EL (cell line): ENCODE data around the gene CCNL1.
A peak's percentile ranks its signal among the peaks of the same experiment; 100 is the strongest.
"Not testable (repeated sequence)": the region's sequence is repeated elsewhere in the genome, so short reads cannot be mapped to it uniquely, and the experiment has no call there.

ENCODE experiments used
- DNase-seq: peaks from one replicate; pipeline ENCODE4 v3.0.0-alpha.2; 2016

The CCNL1 gene

DNA sequence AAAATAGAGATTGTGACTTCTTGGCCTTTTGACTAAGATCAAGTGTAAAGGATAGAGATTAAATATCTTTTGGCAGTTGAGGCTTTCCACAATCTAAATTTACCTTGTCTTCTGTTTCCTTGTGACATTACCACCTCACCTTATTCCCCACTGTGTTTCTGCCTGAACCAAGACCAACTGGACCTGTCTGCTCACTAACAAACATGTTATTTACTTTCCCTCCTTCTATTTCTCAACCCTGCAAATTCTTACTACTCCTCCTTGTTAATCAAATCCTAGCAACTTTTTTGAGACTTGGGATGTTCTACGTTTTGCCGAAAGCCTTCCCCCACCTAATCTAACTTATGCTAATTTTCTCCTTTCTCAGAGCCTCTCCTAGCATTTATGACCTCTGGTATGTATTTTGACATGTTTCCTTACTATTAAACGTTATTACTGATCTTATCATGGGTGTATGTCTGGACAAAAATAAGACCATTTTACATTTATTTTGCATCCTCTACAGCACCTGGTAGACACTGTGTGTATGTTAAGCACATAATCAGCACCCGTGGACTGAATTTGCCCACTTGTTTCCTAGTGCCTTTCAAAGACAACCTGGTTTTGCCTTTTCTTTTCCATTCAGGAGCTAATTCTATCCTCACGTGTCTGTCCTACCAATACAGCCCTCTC, 7.6 kb upstream of the CCNL1 start:
- no peak for DNase-seq

DNA sequence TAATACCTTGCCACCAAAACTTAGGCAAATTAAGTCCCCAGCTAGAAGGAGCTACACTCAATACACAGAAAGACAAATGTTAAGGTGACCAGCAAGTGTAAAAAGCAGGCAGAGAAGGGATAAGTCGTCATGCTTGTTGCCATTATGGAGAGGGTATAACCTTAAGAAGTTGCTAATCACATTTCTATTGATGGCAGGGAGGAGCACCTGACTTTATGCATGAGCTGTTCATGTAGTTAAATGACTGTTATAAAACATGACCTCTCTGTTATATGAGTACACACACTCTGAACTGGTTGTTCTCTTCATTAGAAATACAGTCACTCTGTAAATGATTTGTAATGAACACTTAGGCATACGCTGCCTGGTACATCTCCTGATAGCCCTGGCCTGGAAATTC, 6.6 kb upstream of the CCNL1 start:
- no peak for DNase-seq

DNA sequence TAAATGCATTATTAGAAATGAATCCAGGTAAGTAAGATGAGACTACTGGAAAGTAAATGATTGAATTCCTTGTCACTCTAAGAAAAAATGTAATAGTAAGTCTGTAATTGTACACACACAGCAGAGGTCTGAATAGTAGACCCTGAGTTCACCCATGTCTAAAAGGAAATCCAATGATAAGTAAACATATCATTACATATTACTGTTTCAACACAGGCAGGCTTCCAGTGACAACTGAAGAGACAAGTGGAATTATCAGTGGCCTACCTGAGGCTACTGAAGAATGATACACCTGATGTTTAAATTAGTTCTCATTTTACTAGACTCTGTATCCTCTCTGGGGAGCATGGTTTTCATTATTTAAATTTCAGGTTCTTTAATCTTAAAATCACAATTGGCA, 6.2 kb upstream of the CCNL1 start:
- DNase-seq, result no peak

DNA sequence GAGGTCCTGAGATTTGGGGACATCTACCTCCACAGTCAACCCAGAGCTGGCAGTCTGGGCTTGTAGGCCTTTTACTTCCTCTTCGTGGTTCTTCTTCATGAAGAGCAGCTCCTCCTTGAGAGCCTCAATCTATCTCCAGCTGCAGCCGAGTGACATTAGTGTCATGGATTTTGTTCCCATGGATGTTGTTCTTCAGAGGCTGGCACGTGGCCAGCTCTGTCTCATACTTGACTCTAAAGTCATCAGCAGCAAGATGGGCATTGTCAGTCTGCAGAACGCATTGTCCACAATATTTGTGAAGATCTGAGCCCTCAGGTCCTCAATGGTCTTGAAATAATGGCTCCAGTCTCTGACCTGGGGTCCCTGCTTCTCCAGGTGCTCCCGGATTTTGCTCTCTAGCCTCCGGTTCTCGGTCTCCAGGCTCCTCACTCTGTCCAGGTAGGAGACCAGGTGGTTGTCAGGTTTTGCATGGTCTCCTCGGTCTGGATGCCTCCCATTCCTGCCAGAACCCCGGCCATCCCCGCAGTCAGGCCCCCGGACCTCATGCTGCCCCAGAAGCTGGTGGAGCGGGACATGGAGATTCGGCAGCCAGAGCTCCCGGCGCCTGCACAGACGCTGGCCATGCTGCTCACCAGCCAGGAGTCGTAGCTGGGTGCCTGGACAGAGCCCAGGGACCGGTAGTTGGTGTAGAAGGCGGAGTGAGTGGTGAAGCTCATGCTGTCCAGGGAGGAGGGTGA, 3.4 kb upstream of the CCNL1 start:
- DNase-seq, result no peak

DNA sequence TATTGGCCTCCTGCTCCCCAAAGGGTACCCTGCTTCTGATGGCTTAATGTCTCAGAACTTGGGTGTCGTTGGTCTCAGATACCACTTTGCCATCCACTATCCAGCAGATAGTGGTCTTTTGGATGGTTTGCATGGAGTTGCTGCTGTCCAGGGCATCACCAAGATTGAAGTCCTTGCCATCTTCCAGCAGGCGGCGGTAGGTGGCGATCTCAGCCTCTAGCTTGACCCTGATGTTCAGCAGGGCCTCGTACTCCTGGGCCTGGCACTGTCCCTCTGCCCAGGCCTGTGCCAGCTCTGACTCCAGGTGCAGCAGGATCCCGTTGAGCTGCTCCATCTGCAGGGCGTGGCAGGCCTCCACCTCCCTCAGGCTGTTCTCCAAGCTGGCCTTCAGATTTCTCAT, 2.7 kb upstream of the CCNL1 start:
- DNase-seq, result not testable (repeated sequence)

DNA sequence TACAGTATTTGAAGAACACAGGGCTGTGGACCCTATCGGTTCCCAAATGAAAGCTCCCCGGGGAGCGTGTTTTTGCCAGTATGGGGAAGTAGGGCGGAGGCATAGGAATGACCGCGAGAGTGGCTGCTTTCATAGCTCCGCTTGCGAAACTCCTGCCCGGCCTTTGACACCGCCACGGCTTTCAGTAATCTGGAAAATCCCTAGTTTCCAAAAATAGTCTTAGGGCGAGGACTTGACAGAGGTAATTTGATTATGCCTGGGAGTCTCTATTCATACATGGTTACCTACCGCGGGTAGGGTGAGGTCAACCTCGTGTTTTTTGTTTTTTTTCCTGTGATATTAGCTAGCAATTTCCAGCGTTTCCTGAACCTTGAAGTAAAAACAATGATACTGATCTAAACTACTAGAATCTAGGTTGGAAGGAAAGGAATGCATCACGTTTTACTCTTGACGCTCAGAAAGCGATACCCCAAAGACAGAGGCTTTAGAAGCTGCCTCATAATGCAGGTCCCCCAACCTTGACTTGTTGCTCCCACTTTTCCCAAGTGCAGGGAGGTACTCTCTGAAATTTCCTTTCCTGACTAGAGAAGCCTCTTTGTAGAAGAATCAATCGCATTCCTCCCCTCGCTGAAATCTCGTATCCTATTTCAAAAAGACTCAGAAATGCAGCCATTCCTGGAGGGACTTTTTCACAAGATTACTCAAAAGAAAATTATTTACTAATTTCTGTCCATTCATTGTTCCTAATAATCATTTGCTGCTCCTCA, 894 bp upstream of the CCNL1 start:
- peak; percentile 91 for DNase-seq

DNA sequence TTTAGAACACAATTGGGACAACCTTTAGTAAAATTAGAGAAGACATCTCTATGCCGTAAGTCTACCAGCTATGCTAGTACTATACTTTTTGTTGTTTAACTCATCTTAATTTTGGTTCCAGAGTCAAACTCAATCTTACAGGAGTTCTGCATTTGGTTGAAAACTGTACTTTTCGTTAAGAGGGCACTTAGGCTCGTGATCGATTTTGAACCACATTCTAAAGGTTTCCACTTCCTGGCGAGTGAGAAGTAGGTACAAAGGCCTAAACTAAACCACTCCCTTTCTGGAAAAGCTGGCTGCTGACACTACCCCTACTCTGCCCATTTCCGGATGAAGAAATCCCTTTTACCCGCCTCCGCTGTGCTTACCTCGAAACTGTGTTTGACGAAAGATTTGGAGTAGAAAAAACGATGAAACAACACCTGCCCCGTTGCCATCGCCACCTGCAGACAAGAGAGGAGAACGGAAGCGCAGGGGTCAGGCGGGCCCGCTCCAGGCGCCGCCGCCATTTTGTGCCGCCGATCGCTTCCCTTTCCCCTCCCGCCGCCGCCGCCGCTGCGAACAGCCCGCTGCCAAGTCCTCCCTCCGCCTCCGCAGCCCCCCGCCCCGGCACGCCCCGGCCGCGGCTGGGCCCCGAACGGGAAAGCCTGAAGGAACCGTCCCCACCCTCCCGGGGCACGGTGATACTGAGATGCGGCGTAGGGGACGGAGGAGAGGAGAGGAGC, 748 bp downstream of the CCNL1 start:
- peak; percentile 52 for DNase-seq

DNA sequence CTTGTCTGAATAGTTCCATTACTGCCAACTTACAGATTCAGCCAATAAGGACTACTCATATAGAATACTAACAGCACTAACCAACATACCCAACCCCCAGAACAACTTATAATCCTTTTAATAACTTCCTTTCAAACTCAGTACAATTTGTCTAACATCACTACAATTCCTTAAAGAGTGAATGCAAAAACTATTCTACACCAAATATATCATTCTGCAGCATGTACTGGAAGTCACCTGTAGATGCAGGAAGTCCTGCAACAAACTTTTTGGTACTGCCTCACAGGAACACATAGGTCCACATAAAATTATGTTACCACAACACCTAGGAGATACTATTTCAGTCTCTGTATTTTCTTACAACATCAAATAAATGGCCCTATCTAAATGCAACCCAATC, 2.1 kb downstream of the CCNL1 start:
- DNase-seq, result no peak

DNA sequence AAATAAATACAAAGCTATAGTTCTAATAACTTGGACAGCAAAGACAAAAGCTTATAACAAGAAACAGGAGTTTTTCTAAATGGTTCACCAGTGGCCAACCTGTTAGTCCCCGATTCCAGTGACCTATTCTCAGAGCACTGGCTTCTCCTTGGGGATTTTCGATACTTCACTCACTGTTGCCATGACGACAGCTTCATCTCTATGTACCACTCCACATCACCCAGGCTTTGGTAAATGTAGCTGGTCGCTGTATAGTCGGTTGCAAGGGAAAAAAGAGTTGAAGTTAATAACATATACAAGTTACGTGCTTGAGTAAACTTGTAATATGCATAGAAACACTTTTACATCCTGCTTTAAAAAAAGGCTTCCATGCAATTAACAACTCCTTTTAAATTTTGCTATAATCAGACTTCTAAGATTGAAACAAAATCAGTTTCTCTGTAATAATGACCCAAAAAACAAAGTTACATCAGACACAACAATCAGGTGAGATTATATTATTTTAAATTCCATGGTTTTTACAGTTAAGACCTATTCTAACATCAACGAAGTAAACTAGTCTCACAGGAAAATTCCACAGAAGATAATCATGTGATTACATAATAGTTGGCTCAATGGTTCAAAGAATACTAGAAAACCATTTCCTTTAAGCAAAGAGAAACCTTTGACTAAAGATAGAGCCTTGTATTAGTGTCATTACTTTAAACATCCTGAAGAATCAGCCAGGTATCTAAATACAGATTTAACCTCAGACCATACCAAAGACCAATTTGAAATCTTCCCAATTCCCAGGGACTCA, 2.9 kb downstream of the CCNL1 start:
- DNase-seq, result no peak

DNA sequence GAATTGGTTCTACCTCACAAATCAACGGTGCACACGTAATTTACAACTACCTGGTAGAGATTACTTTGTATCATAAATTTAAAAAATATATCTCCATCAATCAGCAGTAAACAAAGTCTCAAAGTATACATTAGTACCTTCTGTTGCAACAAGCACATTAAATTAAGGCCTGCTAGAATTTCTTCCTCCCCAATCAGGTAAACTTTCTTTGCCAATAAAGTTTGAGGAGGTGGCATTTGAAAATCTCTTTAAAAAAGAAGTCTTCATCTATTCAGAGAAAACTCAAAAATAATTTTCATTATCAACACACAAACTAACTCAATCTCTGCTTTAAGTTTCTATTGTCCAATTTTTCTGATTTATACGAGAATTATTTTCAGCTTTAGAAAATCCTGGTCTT, 4.4 kb downstream of the CCNL1 start:
- no peak for DNase-seq

DNA sequence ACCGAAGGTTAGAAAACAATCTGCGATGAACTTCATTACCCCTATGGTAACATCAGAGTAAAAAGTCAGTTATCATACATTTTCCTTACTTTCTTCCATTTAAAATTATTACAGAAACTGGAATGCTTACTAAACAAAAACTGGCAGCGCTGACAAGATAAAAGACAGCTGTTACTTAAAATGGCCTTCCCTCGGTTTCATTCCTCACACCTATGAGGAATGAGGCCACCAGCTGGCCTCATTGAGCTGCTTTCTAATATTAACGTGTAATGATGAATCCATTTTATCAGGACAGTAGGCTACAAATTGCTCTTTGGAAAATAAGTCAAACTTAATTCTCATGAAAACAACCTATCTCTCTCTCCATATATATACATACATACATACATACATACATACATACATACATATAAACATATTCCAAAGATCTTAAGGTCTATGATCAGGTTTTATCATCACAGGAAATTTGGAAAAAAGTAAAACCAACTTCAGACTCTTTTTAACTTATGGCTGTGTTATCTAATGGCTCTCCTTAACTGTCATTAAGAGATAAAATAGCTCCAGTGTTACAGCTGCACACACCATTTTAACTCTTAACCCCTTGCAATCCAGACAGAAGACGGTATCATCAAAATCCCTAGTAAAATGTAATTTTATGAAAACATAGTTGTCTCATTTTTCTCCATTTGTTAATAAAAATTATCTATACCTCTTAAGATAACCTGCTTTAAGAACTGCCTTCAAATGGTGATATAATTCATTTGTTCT, 5.2 kb downstream of the CCNL1 start:
- DNase-seq, result no peak

DNA sequence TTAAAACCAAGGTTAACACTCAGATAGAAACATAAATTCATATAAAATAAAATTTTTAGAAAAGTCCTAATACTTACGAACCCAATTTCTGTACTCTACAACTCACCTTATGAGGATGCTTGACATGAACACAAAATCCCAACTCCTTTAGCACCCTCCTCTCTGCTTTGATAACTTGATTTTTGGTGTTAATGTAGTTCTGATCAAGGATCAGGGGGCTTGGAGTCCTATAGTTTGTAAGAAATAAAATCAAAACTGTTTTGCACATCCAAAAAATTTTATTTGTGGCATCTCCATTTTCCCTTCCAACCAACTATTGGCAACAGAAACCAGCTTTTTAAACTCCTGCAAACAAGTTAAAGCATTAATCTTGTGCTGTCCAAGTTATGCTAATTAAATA, 7.0 kb downstream of the CCNL1 start:
- DNase-seq, result no peak

DNA sequence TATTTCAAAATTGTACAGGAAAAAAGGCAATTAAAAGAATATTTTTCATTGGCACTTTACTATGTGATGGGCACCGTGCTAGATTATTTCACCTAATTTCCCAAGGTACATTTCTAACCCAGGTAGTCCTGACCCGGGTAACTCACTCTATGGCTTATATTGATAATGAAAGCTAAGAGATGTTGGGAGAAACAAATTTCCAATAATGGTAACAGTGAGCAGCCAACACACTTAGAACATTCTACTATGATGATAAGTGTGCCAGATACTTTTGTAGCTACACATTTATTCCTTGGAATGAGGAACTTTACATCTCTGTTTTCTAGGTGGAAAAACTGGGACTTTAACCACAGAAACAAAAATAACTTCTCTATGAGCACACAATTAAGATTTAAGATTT, 7.5 kb downstream of the CCNL1 start:
- DNase-seq, result no peak

DNA sequence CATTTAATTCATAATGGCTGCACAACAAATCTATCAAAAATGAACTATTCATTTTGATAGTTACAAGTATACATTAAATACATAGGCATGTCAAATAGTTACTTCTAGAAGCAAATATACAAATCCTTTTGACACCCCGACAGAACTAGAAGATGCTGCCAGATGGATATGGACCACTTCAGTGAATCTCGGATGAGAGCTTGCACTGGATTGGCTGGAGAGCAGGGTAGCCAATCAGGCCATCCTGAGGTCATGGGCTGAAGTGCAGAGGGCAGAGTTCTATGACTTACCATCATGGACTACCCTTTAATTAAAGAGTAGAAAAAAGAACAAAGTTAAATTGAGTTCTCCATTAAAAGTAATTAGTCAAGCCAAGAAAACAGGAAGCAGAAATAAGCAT, 8.3 kb downstream of the CCNL1 start:
- DNase-seq, result no peak

DNA sequence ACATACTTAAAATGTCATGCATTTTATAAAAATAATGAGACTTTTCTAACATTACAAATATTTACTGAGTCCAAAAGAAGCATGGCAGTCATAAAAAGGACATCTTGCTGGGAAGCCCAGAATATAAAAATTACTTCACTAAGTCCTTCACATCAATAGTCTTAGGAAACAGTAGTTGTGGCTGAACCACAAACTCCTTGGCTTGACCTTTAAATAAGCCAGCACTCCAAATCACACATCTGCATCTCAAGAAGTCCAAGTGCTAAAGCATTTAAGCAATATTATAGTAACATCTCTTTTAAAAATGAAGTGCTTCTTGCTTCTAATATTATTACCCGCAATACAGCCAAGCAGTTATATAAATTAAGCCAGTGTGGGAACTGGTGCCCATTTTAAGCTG, 8.8 kb downstream of the CCNL1 start:
- DNase-seq, result no peak

DNA sequence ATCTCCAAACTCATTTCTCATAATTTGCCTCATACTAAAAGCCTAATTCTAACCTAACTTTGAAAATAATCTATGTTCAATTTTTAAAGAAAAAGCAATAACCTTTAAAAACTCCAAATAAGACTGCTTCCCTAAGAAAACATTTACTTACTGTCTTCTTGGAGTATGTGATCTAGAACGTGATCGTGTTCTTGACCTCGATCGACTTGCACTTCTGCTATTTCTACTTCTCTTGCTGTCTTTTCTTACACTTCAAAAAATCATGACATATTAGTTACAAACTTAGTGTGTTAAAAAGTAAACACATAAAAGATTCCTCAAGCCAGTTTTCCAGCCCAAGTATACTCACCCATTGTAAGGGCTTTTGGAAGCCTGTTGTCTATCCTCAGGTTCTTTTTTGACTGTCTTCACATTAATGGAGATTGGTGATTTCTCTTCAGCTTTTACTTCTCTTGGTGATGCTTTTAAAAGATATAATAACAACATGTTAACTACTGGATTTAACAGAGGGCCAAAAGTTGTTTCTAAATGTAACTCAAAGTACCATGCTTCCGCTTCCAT, 10.7 kb downstream of the CCNL1 start:
- DNase-seq, result no peak

DNA sequence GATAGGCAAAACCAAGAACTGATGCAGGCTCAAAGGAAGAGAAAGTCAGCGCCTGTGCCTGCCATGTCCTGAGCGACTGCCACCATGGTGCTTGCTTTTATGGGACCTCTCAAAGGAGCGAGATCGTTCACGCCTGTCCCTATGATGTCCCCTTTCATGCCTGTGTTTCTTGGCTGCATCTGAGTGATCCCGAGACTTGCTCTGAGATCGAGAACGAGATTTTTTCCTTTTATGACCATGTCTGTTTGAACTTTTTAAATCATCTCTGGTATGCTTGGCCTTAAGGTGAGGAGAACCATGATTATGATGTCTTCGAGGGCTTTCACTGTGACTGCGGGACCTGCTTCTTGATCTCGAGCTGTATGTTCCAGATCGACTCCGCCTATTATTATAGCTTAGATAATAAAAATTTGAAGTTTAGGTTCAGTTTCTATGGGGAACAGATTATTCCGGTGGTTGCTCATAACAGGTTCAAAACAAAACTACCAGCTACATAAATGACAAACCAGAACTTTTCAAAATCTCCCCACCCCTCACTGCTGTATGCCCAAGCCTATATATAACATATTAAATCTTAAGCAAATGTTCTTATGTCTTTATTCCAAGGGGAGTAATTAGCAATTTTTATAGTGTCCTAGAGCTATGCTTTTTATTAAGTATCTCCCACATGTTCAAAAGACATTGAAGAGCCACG, 11.6 kb downstream of the CCNL1 start:
- no peak for DNase-seq

DNA sequence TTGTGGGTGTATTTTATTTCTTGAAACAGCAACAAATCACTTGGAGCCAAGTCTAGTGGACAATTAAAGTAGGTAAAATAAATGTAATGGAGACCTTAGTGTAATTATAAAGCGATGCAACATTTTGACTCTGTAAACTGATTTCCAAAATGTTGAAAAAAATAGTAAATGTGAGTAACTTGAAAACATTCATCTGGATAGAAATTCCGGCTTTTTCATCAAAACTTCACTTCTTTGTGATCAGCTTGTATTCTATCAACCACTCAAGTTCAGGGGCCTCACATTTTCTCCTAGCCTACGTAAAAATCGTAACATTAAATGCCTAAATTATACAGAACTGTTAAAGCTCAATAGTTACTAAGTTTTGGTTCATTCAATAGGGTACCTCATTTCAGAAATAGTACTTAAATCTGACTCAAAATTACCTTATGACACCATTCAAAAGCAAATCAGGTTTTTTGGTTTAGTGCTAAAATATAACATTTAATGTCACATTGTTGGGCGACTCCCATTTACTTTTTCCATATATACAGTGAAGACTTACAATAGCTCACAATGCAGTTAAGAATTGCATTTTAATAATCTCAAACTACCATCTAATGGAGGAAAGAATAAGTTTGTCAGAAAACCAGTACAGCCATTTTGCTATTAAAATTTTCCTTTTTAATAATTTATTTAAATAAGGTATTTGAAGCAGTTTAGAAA, 12.7 kb downstream of the CCNL1 start:
- no peak for DNase-seq

DNA sequence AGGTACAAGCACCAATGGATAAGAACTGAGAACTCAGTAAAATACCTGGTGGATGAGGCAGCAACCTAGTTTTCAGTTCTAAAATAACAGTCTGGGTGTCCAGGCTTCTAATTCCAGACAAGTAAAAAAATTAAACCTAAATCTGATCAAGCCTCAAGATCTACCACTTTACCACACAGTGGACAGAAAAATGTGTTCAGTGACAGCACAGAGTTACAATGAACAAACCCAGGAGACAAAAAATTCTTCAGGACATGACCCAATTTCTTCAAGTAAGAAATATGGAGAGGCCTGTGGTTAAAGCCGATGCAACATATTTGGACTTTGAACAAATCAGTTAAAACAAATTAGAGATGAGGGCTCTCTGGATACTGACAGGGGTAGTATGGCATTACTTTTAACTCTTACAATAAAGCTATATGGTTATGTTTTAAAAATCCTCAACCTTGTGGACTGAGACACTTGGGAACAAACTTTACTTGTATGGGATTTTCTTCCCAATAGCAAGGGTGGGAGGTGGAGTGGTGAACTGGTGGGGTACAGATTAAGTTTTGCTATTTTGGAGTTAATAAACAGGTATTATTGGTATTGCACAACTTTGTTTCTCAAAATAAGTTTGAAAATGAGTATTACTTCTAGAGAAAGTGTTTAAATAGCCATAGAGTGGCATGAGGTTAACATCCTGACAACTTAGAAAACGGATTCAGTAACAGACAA, 14.2 kb downstream of the CCNL1 start:
- DNase-seq, result no peak
